OCI-LY7 (cell line): ENCODE measurements around the gene DIPK1C.

ENCODE experiments used
- EZH2phosphoT487 ChIP-seq: fragments of 200-600 bp; sonication (generic); IDR thresholded peaks from 2 replicates; pipeline ENCODE4 v1.6.1; 2018; ENCODE audit warnings: low read depth, borderline replicate concordance, mild to moderate bottlenecking, mixed run types, antibody characterized with exemption, low read length, moderate library complexity, mixed read lengths
- TF ChIP-seq, protein P1 (sequence below): fragments of 200-600 bp; sonication (generic); conservative IDR thresholded peaks from 2 replicates; pipeline ENCODE4 v1.5.1; 2014; ENCODE audit warnings: mild to moderate bottlenecking, antibody characterized with exemption, low read length, moderate library complexity, mixed read lengths

- TF ChIP-seq, protein P1, sequence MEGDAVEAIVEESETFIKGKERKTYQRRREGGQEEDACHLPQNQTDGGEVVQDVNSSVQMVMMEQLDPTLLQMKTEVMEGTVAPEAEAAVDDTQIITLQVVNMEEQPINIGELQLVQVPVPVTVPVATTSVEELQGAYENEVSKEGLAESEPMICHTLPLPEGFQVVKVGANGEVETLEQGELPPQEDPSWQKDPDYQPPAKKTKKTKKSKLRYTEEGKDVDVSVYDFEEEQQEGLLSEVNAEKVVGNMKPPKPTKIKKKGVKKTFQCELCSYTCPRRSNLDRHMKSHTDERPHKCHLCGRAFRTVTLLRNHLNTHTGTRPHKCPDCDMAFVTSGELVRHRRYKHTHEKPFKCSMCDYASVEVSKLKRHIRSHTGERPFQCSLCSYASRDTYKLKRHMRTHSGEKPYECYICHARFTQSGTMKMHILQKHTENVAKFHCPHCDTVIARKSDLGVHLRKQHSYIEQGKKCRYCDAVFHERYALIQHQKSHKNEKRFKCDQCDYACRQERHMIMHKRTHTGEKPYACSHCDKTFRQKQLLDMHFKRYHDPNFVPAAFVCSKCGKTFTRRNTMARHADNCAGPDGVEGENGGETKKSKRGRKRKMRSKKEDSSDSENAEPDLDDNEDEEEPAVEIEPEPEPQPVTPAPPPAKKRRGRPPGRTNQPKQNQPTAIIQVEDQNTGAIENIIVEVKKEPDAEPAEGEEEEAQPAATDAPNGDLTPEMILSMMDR = no peak
- TF ChIP-seq EZH2phosphoT487 = no peak
Observed at GRCh38 chr18:74411475-74411874, 45.6 kb downstream of the DIPK1C start.
